PC-9 (cell line): ENCODE results near the gene ARHGEF12. TPM values are rescaled to one million over a fixed set of nuclear protein-coding genes. Genes with fewer than 3 reads are reported as not detected.

Source experiments
- BruUV-seq: library from RNA; stranded (reverse); fragments of 400-500 nt; replicated peaks from 2 replicates; lab custom pipeline; 2021; lab: Mats Ljungman, UMichigan
- CTCF ChIA-PET: fragments of 300-600 bp; sonication (Branson Sonifier 250); formaldehyde crosslinking; loops from one replicate; lab custom pipeline; 2022; ENCODE audit warnings: antibody characterized with exemption; lab: Charles Lee
- POLR2A ChIA-PET: fragments of 300-600 bp; sonication (Branson Sonifier 250); formaldehyde crosslinking; loops from one replicate; lab custom pipeline; 2022; ENCODE audit warnings: antibody characterized with exemption; ENCODE audit not compliant: unreplicated experiment; lab: Charles Lee
- DNase-seq, 2 experiments: peaks; one replicate each; pipeline versions ENCODE4 v3.0.0 to v3.0.0-alpha.2; 2015 to 2022; ENCODE audit warnings: mixed read lengths in 1 of 2
- H2AFZ ChIP-seq: fragments of 200-600 bp; sonication (generic); 2 replicates; pipeline ENCODE4 v1.8.1; 2017; ENCODE audit warnings: antibody characterized with exemption
- H3F3A ChIP-seq: fragments of 200-600 bp; sonication (generic); 2 replicates; pipeline ENCODE4 v1.8.1; 2017; ENCODE audit warnings: antibody characterized with exemption, mild to moderate bottlenecking, low read depth; ENCODE audit not compliant: insufficient read depth
- H3K27ac ChIP-seq: fragments of 200-600 bp; sonication (generic); 2 replicates; pipeline ENCODE4 v1.6.1; 2016; ENCODE audit warnings: mixed run types
- H3K27me3 ChIP-seq: fragments of 200-600 bp; sonication (generic); 2 replicates; pipeline ENCODE4 v1.6.1; 2016; ENCODE audit warnings: low read depth, mixed run types; ENCODE audit not compliant: insufficient read depth
- H3K36me3 ChIP-seq: fragments of 200-600 bp; sonication (generic); 2 replicates; pipeline ENCODE4 v1.6.1; 2016; ENCODE audit warnings: low read depth, mixed run types
- H3K4me1 ChIP-seq: fragments of 200-600 bp; sonication (generic); replicated peaks from 2 replicates; pipeline ENCODE4 v1.6.1; 2016; ENCODE audit warnings: mixed run types; ENCODE audit not compliant: insufficient read depth
- H3K4me2 ChIP-seq: fragments of 200-600 bp; sonication (generic); 2 replicates; pipeline ENCODE4 v1.6.1; 2017; ENCODE audit warnings: mixed run types
- H3K4me3 ChIP-seq: fragments of 200-600 bp; sonication (generic); 2 replicates; pipeline ENCODE4 v1.6.1; 2016; ENCODE audit warnings: mixed run types
- H3K79me2 ChIP-seq: fragments of 200-600 bp; sonication (generic); 2 replicates; pipeline ENCODE4 v1.6.1; 2017; ENCODE audit warnings: low read depth, mixed run types
- H3K9me2 ChIP-seq: fragments of 200-600 bp; sonication (generic); 2 replicates; pipeline ENCODE4 v1.8.1; 2017; ENCODE audit warnings: mild to moderate bottlenecking; ENCODE audit not compliant: insufficient read depth
- H3K9me3 ChIP-seq: fragments of 200-600 bp; sonication (generic); 2 replicates; pipeline ENCODE4 v1.8.1; 2016; ENCODE audit warnings: low read depth; ENCODE audit not compliant: insufficient read depth
- H4K20me1 ChIP-seq: fragments of 200-600 bp; sonication (generic); 2 replicates; pipeline ENCODE4 v1.8.1; 2017; ENCODE audit not compliant: insufficient read depth
- EZH2 ChIP-seq: fragments of 200-600 bp; sonication (generic); IDR thresholded peaks from 2 replicates; pipeline ENCODE4 v1.8.0; 2017; ENCODE audit warnings: antibody characterized with exemption, low read depth
- intact Hi-C: fragments of 100-400 bp; cut with micrococcal nuclease; formaldehyde crosslinking; loops from one replicate; pipeline ENCODE4 v1.10.0; 2022; ENCODE audit not compliant: unreplicated experiment
- total RNA-seq: library from RNA; stranded (reverse); gene quantifications from 2 replicates; pipeline ENCODE4 v1.2.3, GENCODE V29; 2021
- TF ChIP-seq, protein P1 (sequence below): fragments of 200-600 bp; sonication (generic); conservative IDR thresholded peaks from 2 replicates; pipeline ENCODE4 v1.6.1; 2017; ENCODE audit warnings: mixed run types, antibody characterized with exemption, mild to moderate bottlenecking, moderate library complexity

Gene ARHGEF12
- total RNA-seq, 1 experiment from 2014 or later: 76.5 TPM

DNA sequence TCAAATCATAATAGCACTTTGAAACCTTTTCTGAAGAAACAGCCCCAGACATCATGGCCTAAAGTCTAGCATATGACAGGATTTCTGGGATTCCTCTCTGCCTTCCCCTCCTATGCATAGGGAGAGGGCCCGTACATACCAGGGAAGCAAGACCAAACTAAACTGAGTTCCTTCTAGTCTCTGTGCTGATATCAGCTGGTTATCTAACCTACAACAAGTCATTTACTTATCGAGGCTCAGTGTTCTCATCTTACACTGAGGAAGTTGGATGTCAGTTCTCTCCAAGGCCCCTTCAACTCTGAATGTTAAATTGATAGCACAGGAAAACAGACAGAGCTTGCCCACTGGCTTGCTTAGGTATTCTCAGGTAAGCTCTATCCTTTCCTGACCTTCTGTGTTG, 158.4 kb downstream of the ARHGEF12 start:
- no peak overlapping the region for H3K4me2 ChIP-seq
- H3K4me3 ChIP-seq: no peak overlapping the region
- BruUV-seq: no TSS peak
- no peaks in the 10 kb centered on the region for H3K9me2 ChIP-seq
- H3K79me2 ChIP-seq: no peaks in the 10 kb centered on the region
- H3K27me3 ChIP-seq: no peaks in the 10 kb centered on the region
- no peak for TF ChIP-seq EZH2
- TF ChIP-seq, protein P1, sequence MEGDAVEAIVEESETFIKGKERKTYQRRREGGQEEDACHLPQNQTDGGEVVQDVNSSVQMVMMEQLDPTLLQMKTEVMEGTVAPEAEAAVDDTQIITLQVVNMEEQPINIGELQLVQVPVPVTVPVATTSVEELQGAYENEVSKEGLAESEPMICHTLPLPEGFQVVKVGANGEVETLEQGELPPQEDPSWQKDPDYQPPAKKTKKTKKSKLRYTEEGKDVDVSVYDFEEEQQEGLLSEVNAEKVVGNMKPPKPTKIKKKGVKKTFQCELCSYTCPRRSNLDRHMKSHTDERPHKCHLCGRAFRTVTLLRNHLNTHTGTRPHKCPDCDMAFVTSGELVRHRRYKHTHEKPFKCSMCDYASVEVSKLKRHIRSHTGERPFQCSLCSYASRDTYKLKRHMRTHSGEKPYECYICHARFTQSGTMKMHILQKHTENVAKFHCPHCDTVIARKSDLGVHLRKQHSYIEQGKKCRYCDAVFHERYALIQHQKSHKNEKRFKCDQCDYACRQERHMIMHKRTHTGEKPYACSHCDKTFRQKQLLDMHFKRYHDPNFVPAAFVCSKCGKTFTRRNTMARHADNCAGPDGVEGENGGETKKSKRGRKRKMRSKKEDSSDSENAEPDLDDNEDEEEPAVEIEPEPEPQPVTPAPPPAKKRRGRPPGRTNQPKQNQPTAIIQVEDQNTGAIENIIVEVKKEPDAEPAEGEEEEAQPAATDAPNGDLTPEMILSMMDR: no peak
- no peaks in the 10 kb centered on the region for H3K9me3 ChIP-seq
- H2AFZ ChIP-seq: no peak overlapping the region
- ChIA-PET POLR2A (interaction anchor here (0.5 kb wide), 1 partner anchor 889 kb away, joined by 3 read pairs; no protein-coding TSS in a partner anchor), CTCF (no interaction called here)
- H3K4me1 ChIP-seq: no peaks in the 10 kb centered on the region
- H3K36me3 ChIP-seq: no peaks in the 10 kb centered on the region
- intact Hi-C loops: no loop called here
- no peak overlapping the region for H3K27ac ChIP-seq
- H3F3A ChIP-seq: no peaks in the 10 kb centered on the region
- no peak for DNase-seq
- H4K20me1 ChIP-seq: 0 out of 2 replicates have a peak, but pooled peaks cover 5% of the 10 kb centered on the region

DNA sequence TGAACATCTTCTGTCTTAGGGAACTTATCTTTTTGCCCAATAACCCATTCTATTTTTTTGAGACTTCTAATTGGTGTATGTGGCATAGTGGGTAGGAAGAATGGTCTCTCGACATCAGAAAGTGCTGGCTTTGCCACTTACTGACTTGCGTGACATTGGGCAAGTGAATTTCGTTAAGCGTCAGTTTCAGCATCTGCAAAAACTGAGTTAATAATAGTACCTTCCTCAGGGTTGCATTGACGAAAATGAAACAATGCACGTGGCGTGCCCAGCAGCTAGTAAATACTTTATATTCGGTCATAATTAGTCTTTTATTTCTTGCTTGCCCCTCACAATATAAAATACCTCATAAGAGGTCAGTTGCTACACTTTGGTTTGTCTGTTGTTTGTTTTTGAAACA, 162.9 kb downstream of the ARHGEF12 start:
- intact Hi-C loops: no loop called here
- CTCF ChIA-PET: no interaction called here

DNA sequence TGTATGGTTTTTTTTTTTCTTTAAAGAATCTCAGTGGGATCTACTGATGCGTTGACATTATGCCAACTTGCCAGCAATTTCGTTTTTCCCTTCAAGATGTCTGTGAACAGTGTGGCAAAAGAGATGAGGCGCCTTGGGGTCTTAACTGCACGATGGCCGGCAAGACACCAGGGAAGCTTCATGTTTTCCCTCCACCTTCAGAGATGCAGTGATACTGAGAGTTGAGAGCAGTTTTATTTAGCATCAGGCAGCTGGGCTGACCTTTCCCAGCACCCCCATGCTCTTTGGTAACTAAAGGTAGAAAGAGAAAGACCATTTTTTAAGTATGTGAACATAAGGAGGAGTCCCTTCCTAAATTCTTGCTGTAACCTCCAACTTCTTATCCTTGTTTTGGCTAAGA, 163.6 kb downstream of the ARHGEF12 start:
- H3K36me3 ChIP-seq: no peaks in the 10 kb centered on the region
- peaks cover 6% of the 10 kb centered on the region; the same call in 1 of the 2 replicates for H3K27me3 ChIP-seq
- no peak overlapping the region for H3K4me3 ChIP-seq
- H3K27ac ChIP-seq: no peak overlapping the region
- POLR2A ChIA-PET: interaction anchor here (0.7 kb wide), 1 partner anchor 165 kb away, joined by 4 read pairs; no protein-coding TSS in a partner anchor
- CTCF ChIA-PET: interaction anchor here (0.7 kb wide), 1 partner anchor 26 kb away, joined by 5 read pairs; no protein-coding TSS in a partner anchor
- H3K4me1 ChIP-seq: no peaks in the 10 kb centered on the region
- BruUV-seq: no TSS peak
- no peak overlapping the region for H3K4me2 ChIP-seq
- no peak for TF ChIP-seq EZH2
- TF ChIP-seq, protein P1: no peak
- H3K9me3 ChIP-seq: no peaks in the 10 kb centered on the region
- intact Hi-C loops: loop anchor here (10.0 kb wide), 1 partner anchor 165 kb away; the partner anchor contains the start of gene ARHGEF12
- no peaks in the 10 kb centered on the region for H3K9me2 ChIP-seq
- no peak overlapping the region for H2AFZ ChIP-seq
- no peaks in the 10 kb centered on the region for H3F3A ChIP-seq
- no peaks in the 10 kb centered on the region for H3K79me2 ChIP-seq
- DNase-seq: no peak
- H4K20me1 ChIP-seq: no peaks in the 10 kb centered on the region

More for the DNA sequence above, 162.9 kb downstream of the ARHGEF12 start:
- no peaks in the 10 kb centered on the region for H3F3A ChIP-seq
- no TSS peak for BruUV-seq
- no peak overlapping the region for H3K4me3 ChIP-seq
- H3K4me2 ChIP-seq: no peak overlapping the region
- no peaks in the 10 kb centered on the region for H4K20me1 ChIP-seq
- no peak for DNase-seq
- no peaks in the 10 kb centered on the region for H3K9me2 ChIP-seq
- H3K27me3 ChIP-seq: peaks cover 1% of the 10 kb centered on the region; the same call in 1 of the 2 replicates
- no peak overlapping the region for H3K27ac ChIP-seq
- H3K9me3 ChIP-seq: no peaks in the 10 kb centered on the region
- no peak for TF ChIP-seq EZH2
- TF ChIP-seq, protein P1: no peak
- H2AFZ ChIP-seq: no peak overlapping the region
- H3K4me1 ChIP-seq: no peaks in the 10 kb centered on the region
- no peaks in the 10 kb centered on the region for H3K36me3 ChIP-seq
- POLR2A ChIA-PET: no interaction called here
- no peaks in the 10 kb centered on the region for H3K79me2 ChIP-seq
